ENCODE results near the gene CDC16.

DNA sequence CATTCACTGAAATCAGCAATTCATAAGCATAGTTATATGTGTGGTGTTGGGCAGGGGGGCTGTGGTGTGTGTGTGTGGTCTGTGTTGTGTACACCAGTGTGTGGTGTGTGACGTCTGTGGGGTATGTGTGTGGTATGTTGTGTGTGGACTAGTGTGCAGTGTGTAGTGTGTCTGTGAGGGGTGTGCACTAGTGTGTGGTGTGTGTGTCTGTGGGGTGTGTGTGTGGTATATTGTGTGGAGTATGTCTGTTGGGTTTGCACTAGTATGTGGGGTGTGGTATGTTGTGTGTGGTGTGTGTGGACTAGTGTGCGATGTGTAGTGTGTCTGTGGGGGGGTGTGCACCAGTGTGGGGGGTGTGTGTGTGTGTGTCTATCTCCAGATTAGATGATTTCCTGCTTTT lies 7.2 kb upstream of the CDC16 start:
- TF ChIP-seq ZBTB49 (CRISPR knock-in tag; IDR thresholded peaks at IDR 0.05; ENCODE audit: borderline replicate concordance) = no peak
- TF ChIP-seq CTCF (CRISPR knock-in tag; IDR thresholded peaks at IDR 0.05) = no peak
- no peak for TF ChIP-seq MEF2D (CRISPR knock-in tag; IDR thresholded peaks at IDR 0.05)
- no peak for TF ChIP-seq ZNF597 (CRISPR knock-in tag; IDR thresholded peaks at IDR 0.05)
- TF ChIP-seq, protein P1, sequence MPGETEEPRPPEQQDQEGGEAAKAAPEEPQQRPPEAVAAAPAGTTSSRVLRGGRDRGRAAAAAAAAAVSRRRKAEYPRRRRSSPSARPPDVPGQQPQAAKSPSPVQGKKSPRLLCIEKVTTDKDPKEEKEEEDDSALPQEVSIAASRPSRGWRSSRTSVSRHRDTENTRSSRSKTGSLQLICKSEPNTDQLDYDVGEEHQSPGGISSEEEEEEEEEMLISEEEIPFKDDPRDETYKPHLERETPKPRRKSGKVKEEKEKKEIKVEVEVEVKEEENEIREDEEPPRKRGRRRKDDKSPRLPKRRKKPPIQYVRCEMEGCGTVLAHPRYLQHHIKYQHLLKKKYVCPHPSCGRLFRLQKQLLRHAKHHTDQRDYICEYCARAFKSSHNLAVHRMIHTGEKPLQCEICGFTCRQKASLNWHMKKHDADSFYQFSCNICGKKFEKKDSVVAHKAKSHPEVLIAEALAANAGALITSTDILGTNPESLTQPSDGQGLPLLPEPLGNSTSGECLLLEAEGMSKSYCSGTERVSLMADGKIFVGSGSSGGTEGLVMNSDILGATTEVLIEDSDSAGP (CRISPR knock-in tag; IDR thresholded peaks at IDR 0.05; ENCODE audit: borderline replicate concordance) = no peak
- TF ChIP-seq POLR2A (IDR thresholded peaks at IDR 0.05; ENCODE audit: insufficient read depth in 1 of 2, low read depth in 2 of 2, low read length in 2 of 2) = no peak
- TF ChIP-seq MXI1 (IDR thresholded peaks at IDR 0.05; ENCODE audit: borderline replicate concordance, low read depth, low read length) = no peak
- TF ChIP-seq ZNF253 (CRISPR knock-in tag; IDR thresholded peaks at IDR 0.05; ENCODE audit: borderline replicate concordance) = no peak
- no peak for TF ChIP-seq RAD21 (CRISPR knock-in tag; IDR thresholded peaks at IDR 0.05)
- TF ChIP-seq FOXM1 (CRISPR knock-in tag; IDR thresholded peaks at IDR 0.05) = no peak
- TF ChIP-seq MAX (IDR thresholded peaks at IDR 0.05) = no peak
- no peak for TF ChIP-seq ZNF737 (CRISPR knock-in tag; IDR thresholded peaks at IDR 0.05; ENCODE audit: borderline replicate concordance)
- no peak for TF ChIP-seq NFKBIZ (CRISPR knock-in tag; IDR thresholded peaks at IDR 0.05)
- no peak for TF ChIP-seq ZNF275 (CRISPR knock-in tag; IDR thresholded peaks at IDR 0.05; ENCODE audit: borderline replicate concordance)
